NCI-H82 treated with DMSO at 0.1 percent for 48 hours (cell line): Measurements from ENCODE around the gene ZNF33B.
"Not testable (repeated sequence)": the region's sequence is repeated elsewhere in the genome, so short reads cannot be mapped to it uniquely, and the experiment has no call there.

Source experiments
- DNase-seq: peaks from one replicate; lab custom pipeline; 2025; ENCODE audit not compliant: unreplicated experiment; lab: John Stamatoyannopoulos, UW

ZNF33B gene

GRCh38 chr10:42618424-42618823 lies 19.9 kb downstream of the ZNF33B start:
- no peak for DNase-seq

- DNase-seq = no peak
These were observed 23.0 kb downstream of the ZNF33B start for GRCh38 chr10:42615419-42615818.

- DNase-seq = no peak
These were observed 28.5 kb downstream of the ZNF33B start for GRCh38 chr10:42609872-42610271.

GRCh38 chr10:42598249-42598873 lies 40.0 kb downstream of the ZNF33B start:
- DNase-seq = no peak

- DNase-seq = no peak
These were observed 42.2 kb downstream of the ZNF33B start for GRCh38 chr10:42596196-42596595.

- DNase-seq = no peak
These were observed 44.1 kb downstream of the ZNF33B start for GRCh38 chr10:42594246-42594650.

GRCh38 chr10:42593284-42593683 lies 45.1 kb downstream of the ZNF33B start:
- no peak for DNase-seq

GRCh38 chr10:42583828-42584227 lies 54.5 kb downstream of the ZNF33B start:
- DNase-seq = no peak

- no peak for DNase-seq
These were observed 60.4 kb downstream of the ZNF33B start for GRCh38 chr10:42578019-42578418.

- no peak for DNase-seq
These were observed 62.0 kb downstream of the ZNF33B start for GRCh38 chr10:42576338-42576737.

- no peak for DNase-seq
These were observed 64.0 kb downstream of the ZNF33B start for GRCh38 chr10:42574336-42574735.

GRCh38 chr10:42556931-42557330 lies 81.4 kb downstream of the ZNF33B start:
- DNase-seq = no peak

GRCh38 chr10:42553576-42553975 lies 84.8 kb downstream of the ZNF33B start:
- DNase-seq = not testable (repeated sequence)

GRCh38 chr10:42553064-42553407 lies 85.3 kb downstream of the ZNF33B start:
- no peak for DNase-seq

GRCh38 chr10:42552188-42553063 lies 85.9 kb downstream of the ZNF33B start:
- peak; percentile 89 for DNase-seq

- peak; percentile 1 for DNase-seq
These were observed 86.7 kb downstream of the ZNF33B start for GRCh38 chr10:42551582-42552187.

GRCh38 chr10:42549851-42550250 lies 88.5 kb downstream of the ZNF33B start:
- no peak for DNase-seq

GRCh38 chr10:42548254-42548653 lies 90.1 kb downstream of the ZNF33B start:
- no peak for DNase-seq

- no peak for DNase-seq
These were observed 93.4 kb downstream of the ZNF33B start for GRCh38 chr10:42544945-42545344.

GRCh38 chr10:42543840-42544372 lies 94.5 kb downstream of the ZNF33B start:
- no peak for DNase-seq
